Psoas muscle (tissue), 8 donors: ENCODE results near the gene CPT1C. TPM values are rescaled to one million over a fixed set of nuclear protein-coding genes. Genes with fewer than 3 reads are reported as not detected.

Experiments
- ATAC-seq, 4 donors: fragments of 200-7000 bp; cut with Tn5 transposase; one replicate each; pipeline ENCODE4 v1.9.1; 2020; ENCODE audit warnings: moderate library complexity in 3 of 4, mild to moderate bottlenecking in 2 of 4
- DNase-seq, 2 donors: peaks; one replicate each; pipeline ENCODE4 v3.0.0-alpha.2; 2020
- H3K27ac ChIP-seq: fragments of 200-600 bp; one replicate; pipeline ENCODE4 v1.8.0; 2022
- H3K27me3 ChIP-seq, 3 donors: fragments of 200-600 bp in 1 of 3; one replicate each; pipeline versions ENCODE4 v1.6.1 to v1.8.0; 2013 to 2022; ENCODE audit warnings: low read length in 2 of 3, mild to moderate bottlenecking in 2 of 3, moderate library complexity in 1 of 3; ENCODE audit not compliant: insufficient read depth in 3 of 3
- H3K36me3 ChIP-seq, 2 donors: fragments of 200-600 bp in 1 of 2; one replicate each; pipeline versions ENCODE4 v1.6.1 to v1.8.0; 2013 to 2022; ENCODE audit warnings: low read depth in 1 of 2, mild to moderate bottlenecking in 1 of 2, moderate library complexity in 1 of 2; ENCODE audit not compliant: insufficient read depth in 1 of 2
- H3K4me1 ChIP-seq: fragments of 200-600 bp; one replicate; pipeline ENCODE4 v1.8.0; 2022
- H3K4me3 ChIP-seq: fragments of 200-600 bp; one replicate; pipeline ENCODE4 v1.8.0; 2022; ENCODE audit warnings: mild to moderate bottlenecking
- H3K9me3 ChIP-seq: fragments of 200-600 bp; one replicate; pipeline ENCODE4 v1.8.0; 2022
- WGBS, 3 donors: extraction: QIAGEN DNeasy Blood & Tissue Kit; methylation state at CpG; one replicate each; pipeline versions ENCODE4 v1.1.6 to v1.1.7; 2013; 5-methylcytosine and 5-hydroxymethylcytosine counted together
- intact Hi-C, 2 donors: fragments of 100-400 bp; cut with DNase I; formaldehyde crosslinking; loops; one replicate each; pipeline versions ENCODE4 v1.11.0 to v1.14.2; 2022
- long read RNA-seq, 2 donors: library from polyadenylated mRNA; unstranded; transcript quantifications; one replicate each; pipeline ENCODE4 v2.0.0, GENCODE V29; 2021
- polyA plus RNA-seq, 3 donors: library from polyadenylated mRNA; stranded (reverse); fragments of 200-250 nt; gene quantifications; one replicate each; pipeline ENCODE4 v1.2.3, GENCODE V29; 2013
- total RNA-seq, 4 donors: library from RNA; stranded (reverse); fragmentation: NEBNext Ultra II Directional in 2 of 4; extraction: Animal tissue kit (Norgen Biotek cat#: 25700) in 2 of 4; gene quantifications; one replicate each; pipeline versions ENCODE4 v1.2.1 to v1.2.4, GENCODE V29; 2021 to 2023
- TF ChIP-seq, protein P1 (sequence below): fragments of 200-600 bp; IDR thresholded peaks from one replicate; pipeline ENCODE4 v1.8.0; 2022; ENCODE audit warnings: antibody characterized with exemption
- donor health status: healthy with polysubstance abuse.
- donor health status: DM: no; HTN: no; CAD: no; lungs with moderate emphysema.
- donor health status: Bipolar disorder and iron deficiency.
- donor health status: healthy.
- donor health status: DM: yes; HTN: yes; CAD: no.
- donor health status: DM: no; HTN: no; CAD: no.
- donor health status: DM: no; HTN: no; CAD: no.
- donor health status: DM: yes; HTN: yes; CAD: no.

Gene CPT1C
- total RNA-seq (1 to 10 TPM in 1 of 4 donors, under 1 TPM in 3; 0.53 to 1.2 (median 0.70) TPM), polyA plus RNA-seq (1 to 10 TPM in 2 of 3 donors, under 1 TPM in 1; 0.34 to 1.1 (median 1.0) TPM)
- long read RNA-seq, donor 1: 0 reads
- long read RNA-seq, donor 2: 0 reads

GRCh38 chr19:49690656-49691242 is at the start of gene CPT1C:
Gene CPT1C (plus strand): TSS chr19:49691116. CDS start chr19:49692253, 1,137 bp downstream.
- 1 to 2% (median 1%) methylated on average over 36 to 38 of the region's 38 CpGs for WGBS, 3 donors
- no peak within 1 kb of the TSS for H3K27ac ChIP-seq
- TF ChIP-seq, protein P1, sequence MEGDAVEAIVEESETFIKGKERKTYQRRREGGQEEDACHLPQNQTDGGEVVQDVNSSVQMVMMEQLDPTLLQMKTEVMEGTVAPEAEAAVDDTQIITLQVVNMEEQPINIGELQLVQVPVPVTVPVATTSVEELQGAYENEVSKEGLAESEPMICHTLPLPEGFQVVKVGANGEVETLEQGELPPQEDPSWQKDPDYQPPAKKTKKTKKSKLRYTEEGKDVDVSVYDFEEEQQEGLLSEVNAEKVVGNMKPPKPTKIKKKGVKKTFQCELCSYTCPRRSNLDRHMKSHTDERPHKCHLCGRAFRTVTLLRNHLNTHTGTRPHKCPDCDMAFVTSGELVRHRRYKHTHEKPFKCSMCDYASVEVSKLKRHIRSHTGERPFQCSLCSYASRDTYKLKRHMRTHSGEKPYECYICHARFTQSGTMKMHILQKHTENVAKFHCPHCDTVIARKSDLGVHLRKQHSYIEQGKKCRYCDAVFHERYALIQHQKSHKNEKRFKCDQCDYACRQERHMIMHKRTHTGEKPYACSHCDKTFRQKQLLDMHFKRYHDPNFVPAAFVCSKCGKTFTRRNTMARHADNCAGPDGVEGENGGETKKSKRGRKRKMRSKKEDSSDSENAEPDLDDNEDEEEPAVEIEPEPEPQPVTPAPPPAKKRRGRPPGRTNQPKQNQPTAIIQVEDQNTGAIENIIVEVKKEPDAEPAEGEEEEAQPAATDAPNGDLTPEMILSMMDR: no peak
- ATAC-seq (peak; percentile 48 to 63 (median 54)), DNase-seq (peak; percentile 78 to 79)
- peaks cover 13% of the 10 kb centered on the region for H3K4me1 ChIP-seq
- H3K4me3 ChIP-seq: peak within 1 kb of the TSS; percentile 63
- peaks cover 0 to 13% (median 0%) of the 10 kb centered on the region in 3 donors for H3K27me3 ChIP-seq
- intact Hi-C loops: no loop called here
- no peaks in the 10 kb centered on the region for H3K9me3 ChIP-seq
- peaks cover 0 to 22% of the 10 kb centered on the region in 2 donors for H3K36me3 ChIP-seq

- Histone ChIP-seq H3K4me3 (peak within 1 kb of the TSS; percentile 80), H3K36me3 (peaks cover 3 to 19% of the 10 kb centered on the region in 2 donors), H3K27me3 (no peaks in the 10 kb centered on the region), H3K9me3 (no peaks in the 10 kb centered on the region), H3K27ac (peak within 1 kb of the TSS; percentile 98), H3K4me1 (peaks cover 35% of the 10 kb centered on the region)
- TF ChIP-seq, protein P1: no peak
- WGBS, 3 donors: 0% methylated on average over 62 to 87 of the region's 87 CpGs
- peak; percentile 79 to 83 (median 82) for ATAC-seq
- intact Hi-C loops: loop anchor here (2.0 to 5.0 kb wide), 2 partner anchors 35 to 190 kb away; partner anchors contain the start of genes ALDH16A1 (in 1 of the 2), PIH1D1 (in 1 of the 2) and PRMT1 (in 1 of the 2)
- DNase-seq: peak; percentile 100
Observed at GRCh38 chr19:49641688-49642491, 49.0 kb upstream of the CPT1C start, which contains the start of gene SCAF1. Gene SCAF1 (plus strand): TSS chr19:49642209. CDS start chr19:49645027, 2,818 bp downstream.

GRCh38 chr19:49642492-49643035 is 48.4 kb upstream of the CPT1C start:
- H3K36me3 ChIP-seq: peaks cover 3 to 26% of the 10 kb centered on the region in 2 donors
- H3K27ac ChIP-seq: peak overlapping the region; percentile 98
- no peaks in the 10 kb centered on the region for H3K9me3 ChIP-seq
- TF ChIP-seq, protein P1: no peak
- ATAC-seq (no peak), DNase-seq (peak in 1 of 2 donors; percentile 38)
- WGBS, 3 donors: 5 to 8% (median 6%) methylated on average over 5 of the region's 5 CpGs
- peaks cover 35% of the 10 kb centered on the region for H3K4me1 ChIP-seq
- peak overlapping the region; percentile 80 for H3K4me3 ChIP-seq
- no peaks in the 10 kb centered on the region for H3K27me3 ChIP-seq
- intact Hi-C loops: loop anchor here in 1 of 2 donors (5.0 kb wide), 1 partner anchor 190 kb away; the partner anchor contains the start of genes ALDH16A1 and PIH1D1

DNA sequence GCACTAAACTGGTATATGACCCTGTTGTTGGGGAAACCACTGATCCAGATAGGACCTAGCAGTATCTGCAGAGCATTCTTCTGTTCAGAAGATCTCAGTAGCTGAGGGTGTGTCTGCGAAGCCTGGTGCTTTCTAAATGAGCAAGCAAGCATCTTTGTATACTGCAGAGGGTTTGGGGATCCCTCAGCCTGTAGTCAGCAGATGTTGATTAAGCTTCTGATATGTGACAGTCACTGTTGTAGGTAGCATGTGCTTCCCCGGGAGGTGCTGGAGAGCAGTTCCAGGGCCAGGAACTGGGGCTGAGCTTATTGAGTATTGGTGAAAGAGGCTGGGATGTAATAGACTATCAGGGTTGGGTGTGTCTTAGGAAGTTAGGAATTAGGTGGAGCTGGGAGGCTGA is 47.5 kb upstream of the CPT1C start:
- WGBS, 3 donors: 58 to 67% (median 66%) methylated on average over 2 of the region's 2 CpGs
- Histone ChIP-seq H3K36me3 (peaks cover 3 to 35% of the 10 kb centered on the region in 2 donors), H3K4me3 (peak overlapping the region; percentile 80), H3K27ac (peak overlapping the region; percentile 98), H3K9me3 (no peaks in the 10 kb centered on the region), H3K27me3 (no peaks in the 10 kb centered on the region), H3K4me1 (peaks cover 28% of the 10 kb centered on the region)
- ATAC-seq (no peak), DNase-seq (peak in 1 of 2 donors; percentile 39)
- TF ChIP-seq, protein P1: no peak
- intact Hi-C loops: loop anchor here in 1 of 2 donors (5.0 kb wide), 1 partner anchor 191 kb away; the partner anchor contains the start of genes ALDH16A1 and PIH1D1
